Progenitor cell of endocrine pancreas (in vitro differentiated cells): Measurements from ENCODE around the gene TMEM235. TPM values are rescaled to one million over a fixed set of nuclear protein-coding genes. Genes with fewer than 3 reads are reported as not detected.

Experiments used
- DNase-seq: peaks from one replicate; pipeline ENCODE4 v3.0.0; 2021; ENCODE audit warnings: low spot score; ENCODE audit not compliant: unreplicated experiment
- H3K27ac Mint-ChIP-seq: 2 replicates; pipeline ENCODE4 v1.8.0; 2021; ENCODE audit warnings: mild to moderate bottlenecking, moderate library complexity, mixed read lengths
- H3K27me3 Mint-ChIP-seq: 2 replicates; pipeline ENCODE4 v1.8.0; 2021; ENCODE audit warnings: mixed read lengths
- H3K36me3 Mint-ChIP-seq: 2 replicates; pipeline ENCODE4 v1.8.0; 2022; ENCODE audit warnings: mixed read lengths; ENCODE audit not compliant: insufficient read depth
- H3K4me1 Mint-ChIP-seq: 2 replicates; pipeline ENCODE4 v1.8.0; 2021; ENCODE audit warnings: low read depth, mixed read lengths
- H3K4me3 Mint-ChIP-seq: 2 replicates; pipeline ENCODE4 v1.8.0; 2021; ENCODE audit warnings: low read depth, mild to moderate bottlenecking, moderate library complexity, mixed read lengths
- H3K9me3 Mint-ChIP-seq: 2 replicates; pipeline ENCODE4 v1.8.0; 2021; ENCODE audit warnings: low read depth, mixed read lengths
- total RNA-seq: library from RNA; stranded (reverse); gene quantifications from 2 replicates; pipeline ENCODE4 v1.2.1, GENCODE V29; 2021
- TF ChIP-seq, protein P1 (sequence below): fragments of 200-600 bp; sonication (generic); IDR thresholded peaks from one replicate; pipeline ENCODE4 v1.5.0; 2021; ENCODE audit warnings: antibody characterized with exemption, mild to moderate bottlenecking; ENCODE audit not compliant: unreplicated experiment

TMEM235 gene
- total RNA-seq, 1 donor from 2014 or later = not detected

DNA sequence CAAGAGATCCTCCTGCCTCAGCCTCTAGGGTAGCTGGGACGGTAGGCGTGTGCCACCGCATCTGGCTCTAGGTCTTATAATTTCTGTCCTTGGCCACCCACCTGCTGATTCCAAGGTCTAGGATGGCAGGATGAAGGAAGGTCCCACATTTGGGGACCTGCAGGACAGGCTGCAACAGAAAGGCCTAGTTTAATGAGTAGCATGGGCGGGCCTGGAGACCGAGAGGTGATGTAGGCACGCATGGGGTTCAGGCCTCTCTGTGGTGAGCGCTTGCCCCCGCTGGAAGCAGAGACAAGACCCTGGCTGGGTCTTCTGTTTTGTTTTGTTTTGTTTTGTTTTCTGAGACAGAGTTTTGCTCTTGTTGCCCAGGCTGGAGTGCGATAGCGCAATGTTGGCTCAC is 33.7 kb downstream of the TMEM235 start:
- H3K36me3 Mint-ChIP-seq = no peaks in the 10 kb centered on the region
- TF ChIP-seq, protein P1, sequence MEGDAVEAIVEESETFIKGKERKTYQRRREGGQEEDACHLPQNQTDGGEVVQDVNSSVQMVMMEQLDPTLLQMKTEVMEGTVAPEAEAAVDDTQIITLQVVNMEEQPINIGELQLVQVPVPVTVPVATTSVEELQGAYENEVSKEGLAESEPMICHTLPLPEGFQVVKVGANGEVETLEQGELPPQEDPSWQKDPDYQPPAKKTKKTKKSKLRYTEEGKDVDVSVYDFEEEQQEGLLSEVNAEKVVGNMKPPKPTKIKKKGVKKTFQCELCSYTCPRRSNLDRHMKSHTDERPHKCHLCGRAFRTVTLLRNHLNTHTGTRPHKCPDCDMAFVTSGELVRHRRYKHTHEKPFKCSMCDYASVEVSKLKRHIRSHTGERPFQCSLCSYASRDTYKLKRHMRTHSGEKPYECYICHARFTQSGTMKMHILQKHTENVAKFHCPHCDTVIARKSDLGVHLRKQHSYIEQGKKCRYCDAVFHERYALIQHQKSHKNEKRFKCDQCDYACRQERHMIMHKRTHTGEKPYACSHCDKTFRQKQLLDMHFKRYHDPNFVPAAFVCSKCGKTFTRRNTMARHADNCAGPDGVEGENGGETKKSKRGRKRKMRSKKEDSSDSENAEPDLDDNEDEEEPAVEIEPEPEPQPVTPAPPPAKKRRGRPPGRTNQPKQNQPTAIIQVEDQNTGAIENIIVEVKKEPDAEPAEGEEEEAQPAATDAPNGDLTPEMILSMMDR = no peak
- no peaks in the 10 kb centered on the region for H3K9me3 Mint-ChIP-seq
- DNase-seq = no peak
- H3K27me3 Mint-ChIP-seq = peaks cover 3% of the 10 kb centered on the region
- peaks cover 28% of the 10 kb centered on the region for H3K4me1 Mint-ChIP-seq
- no peak overlapping the region for H3K27ac Mint-ChIP-seq
- no peak overlapping the region for H3K4me3 Mint-ChIP-seq

DNA sequence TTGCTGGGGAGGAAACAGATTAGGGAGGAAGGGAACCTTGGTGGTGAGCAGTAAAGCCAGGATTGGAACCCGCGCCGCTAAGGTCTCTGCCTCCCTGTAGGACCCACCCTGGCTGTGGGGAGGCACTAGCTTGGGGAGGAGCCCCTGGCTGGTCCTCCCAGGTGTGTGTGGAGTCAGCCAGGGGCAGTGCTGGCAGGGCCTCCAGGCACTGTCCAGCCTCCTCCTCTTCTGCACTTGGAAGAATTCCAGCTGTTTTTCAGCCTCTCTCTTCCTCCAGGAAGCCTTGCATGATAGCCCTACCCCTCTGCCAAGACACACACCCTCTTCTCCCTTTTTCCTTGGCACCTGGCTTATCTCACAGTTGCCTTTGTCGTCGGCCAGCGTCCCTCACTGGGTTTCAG is 34.8 kb downstream of the TMEM235 start:
- DNase-seq = no peak
- no peaks in the 10 kb centered on the region for H3K9me3 Mint-ChIP-seq
- peaks cover 3% of the 10 kb centered on the region for H3K27me3 Mint-ChIP-seq
- H3K4me1 Mint-ChIP-seq = peaks cover 37% of the 10 kb centered on the region
- TF ChIP-seq, protein P1 = no peak
- no peaks in the 10 kb centered on the region for H3K36me3 Mint-ChIP-seq
- no peak overlapping the region for H3K4me3 Mint-ChIP-seq
- no peak overlapping the region for H3K27ac Mint-ChIP-seq

DNA sequence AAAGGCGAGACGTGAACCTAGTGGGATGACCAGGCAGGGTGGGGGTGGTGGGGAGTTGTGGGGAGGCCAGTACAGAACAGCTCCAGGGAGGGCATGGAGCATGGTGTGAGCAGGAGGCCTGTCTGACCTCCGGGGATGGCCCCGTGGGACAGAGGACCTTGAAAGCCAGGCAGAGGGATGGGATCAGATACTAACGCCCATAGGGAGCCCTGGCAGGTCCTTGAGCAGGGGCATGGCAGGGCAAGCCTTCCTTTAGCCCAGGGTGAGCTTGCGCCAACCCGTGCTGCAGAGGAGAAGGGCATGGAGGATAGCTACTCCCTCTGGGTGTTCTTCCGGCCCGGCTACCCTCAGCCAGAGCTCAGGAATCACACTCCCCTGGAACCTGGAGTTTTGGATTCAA is 35.3 kb downstream of the TMEM235 start:
- Mint-ChIP-seq H3K36me3 (no peaks in the 10 kb centered on the region), H3K4me3 (no peak overlapping the region), H3K4me1 (peaks cover 41% of the 10 kb centered on the region), H3K27ac (no peak overlapping the region), H3K27me3 (peaks cover 3% of the 10 kb centered on the region), H3K9me3 (no peaks in the 10 kb centered on the region)
- TF ChIP-seq, protein P1 = no peak
- DNase-seq = no peak

GRCh38 chr17:78267253-78268073 is 36.0 kb downstream of the TMEM235 start:
- Mint-ChIP-seq H3K27me3 (peaks cover 3% of the 10 kb centered on the region), H3K9me3 (no peaks in the 10 kb centered on the region), H3K4me1 (peaks cover 47% of the 10 kb centered on the region), H3K4me3 (no peak overlapping the region), H3K36me3 (no peaks in the 10 kb centered on the region), H3K27ac (no peak overlapping the region)
- TF ChIP-seq, protein P1 = no peak
- no peak for DNase-seq

DNA sequence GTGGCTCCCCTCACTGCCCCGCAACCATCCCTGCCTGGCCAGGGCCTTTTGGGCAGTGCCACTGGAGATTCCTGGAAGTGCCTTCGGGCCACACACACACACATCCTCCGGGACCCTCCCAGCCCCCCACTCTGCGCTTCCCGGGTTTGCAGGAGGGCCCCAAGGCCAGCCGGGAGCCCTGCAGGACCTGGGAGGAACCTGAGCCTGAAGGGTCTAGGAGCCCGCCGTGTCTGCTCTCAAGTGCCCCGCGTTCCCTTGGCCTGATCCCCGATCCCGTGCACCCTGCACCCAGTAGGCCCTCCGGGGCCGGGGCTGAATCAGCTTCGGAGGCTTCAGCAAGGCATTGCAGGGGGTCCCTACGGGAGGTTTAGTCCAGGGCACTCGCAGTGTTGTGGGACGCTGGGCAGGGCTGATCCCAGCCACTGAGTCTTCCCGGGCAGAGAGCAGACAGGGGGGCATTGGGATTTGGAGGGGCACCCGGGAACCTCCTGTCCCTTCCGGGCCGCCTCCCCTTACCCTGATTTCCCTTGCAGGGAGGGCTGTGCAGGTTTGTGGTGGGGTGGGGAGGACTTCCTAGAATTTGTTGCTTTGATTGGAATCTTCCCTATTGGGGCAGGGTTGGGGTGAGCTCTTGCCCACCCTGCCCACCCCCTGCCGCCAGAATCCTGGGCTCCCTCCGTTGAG is 36.9 kb downstream of the TMEM235 start:
- peaks cover 50% of the 10 kb centered on the region for H3K4me1 Mint-ChIP-seq
- H3K9me3 Mint-ChIP-seq = no peaks in the 10 kb centered on the region
- H3K36me3 Mint-ChIP-seq = no peaks in the 10 kb centered on the region
- peak overlapping the region; percentile 42 for H3K4me3 Mint-ChIP-seq
- peak overlapping the region; percentile 90 for H3K27ac Mint-ChIP-seq
- H3K27me3 Mint-ChIP-seq = peaks cover 3% of the 10 kb centered on the region
- TF ChIP-seq, protein P1 = no peak
- no peak for DNase-seq
